ENCODE data around the gene PDZD4. TPM values are rescaled to one million over a fixed set of nuclear protein-coding genes. Genes with fewer than 3 reads are reported as not detected.
A peak's percentile ranks its signal among the peaks of the same experiment; 100 is the strongest.

PDZD4 gene
- total RNA-seq, 1 experiment from 2014 or later: 1.8 TPM

GRCh38 chrX:153797415-153798015 is 32.8 kb downstream of the PDZD4 start:
- ChIA-PET POLR2A (no interaction called here), CTCF (no interaction called here)
- Mint-ChIP-seq H3K27me3 (ENCODE audit: insufficient read depth, unreplicated experiment) (no peaks in the 10 kb centered on the region), H3K4me3 (ENCODE audit: unreplicated experiment) (no peak overlapping the region), H3K36me3 (ENCODE audit: insufficient read depth, unreplicated experiment) (peaks cover 11% of the 10 kb centered on the region), H3K4me1 (ENCODE audit: low read depth, unreplicated experiment) (no peaks in the 10 kb centered on the region), H3K27ac (ENCODE audit: unreplicated experiment) (no peak overlapping the region), H3K9me3 (ENCODE audit: unreplicated experiment) (no peaks in the 10 kb centered on the region)
- Histone ChIP-seq H3K27me3 (replicated peaks; ENCODE audit: control insufficient read depth, insufficient read depth, low read length) (no peaks in the 10 kb centered on the region), H3K4me3 (ENCODE audit: low read depth, low read length) (no peak overlapping the region), H3K36me3 (ENCODE audit: control insufficient read depth, insufficient read depth, low read length) (no peaks in the 10 kb centered on the region), H3K9me3 (no peaks in the 10 kb centered on the region), H3K4me1 (0 out of 2 replicates have a peak, but pooled peaks cover 4% of the 10 kb centered on the region)
- no peak for DNase-seq
- TF ChIP-seq CTCF (IDR thresholded peaks at IDR 0.05; ENCODE audit: insufficient read depth in 1 of 2, low read depth in 1 of 2, low read length in 1 of 2, severe bottlenecking in 1 of 2, unreplicated experiment in 1 of 2): no peak
- BruUV-seq (replicated peaks): no TSS peak
- intact Hi-C loops (cut with micrococcal nuclease; ENCODE audit: unreplicated experiment): loop anchor here (10.0 kb wide), 1 partner anchor 127 kb away; the partner anchor contains the start of gene ARHGAP4

GRCh38 chrX:153794897-153795816 is 35.2 kb downstream of the PDZD4 start:
- Mint-ChIP-seq H3K27me3 (ENCODE audit: insufficient read depth, unreplicated experiment) (no peaks in the 10 kb centered on the region), H3K4me1 (ENCODE audit: low read depth, unreplicated experiment) (no peaks in the 10 kb centered on the region), H3K27ac (ENCODE audit: unreplicated experiment) (peak overlapping the region; percentile 89), H3K36me3 (ENCODE audit: insufficient read depth, unreplicated experiment) (peaks cover 11% of the 10 kb centered on the region), H3K4me3 (ENCODE audit: unreplicated experiment) (peak overlapping the region; percentile 90), H3K9me3 (ENCODE audit: unreplicated experiment) (no peaks in the 10 kb centered on the region)
- no peak for DNase-seq
- POLR2A ChIA-PET: interaction anchor here (0.9 kb wide), 4 partner anchors 24 to 576 kb away, joined by 3 to 10 read pairs (median 6); no protein-coding TSS in a partner anchor
- Histone ChIP-seq H3K36me3 (ENCODE audit: control insufficient read depth, insufficient read depth, low read length) (no peaks in the 10 kb centered on the region), H3K27me3 (replicated peaks; ENCODE audit: control insufficient read depth, insufficient read depth, low read length) (no peaks in the 10 kb centered on the region), H3K4me3 (ENCODE audit: low read depth, low read length) (peak overlapping the region; percentile 52), H3K4me1 (0 out of 2 replicates have a peak, but pooled peaks cover 4% of the 10 kb centered on the region), H3K9me3 (no peaks in the 10 kb centered on the region)
- intact Hi-C loops (cut with micrococcal nuclease; ENCODE audit: unreplicated experiment): loop anchor here (5.0 to 10.0 kb wide), 3 partner anchors 73 to 577 kb away; partner anchors contain the start of genes ABCD1, ARHGAP4, BCAP31 and FLNA
- CTCF ChIA-PET: interaction anchor here (0.8 to 1.4 kb wide), 2 partner anchors 25 to 152 kb away, joined by 3 to 4 read pairs; no protein-coding TSS in a partner anchor
- BruUV-seq (replicated peaks): TSS peak; percentile 81
- TF ChIP-seq CTCF (IDR thresholded peaks at IDR 0.05; ENCODE audit: insufficient read depth in 1 of 2, low read depth in 1 of 2, low read length in 1 of 2, severe bottlenecking in 1 of 2, unreplicated experiment in 1 of 2): no peak

Data from Caco-2 (cell line).